Measurements from ENCODE around the gene ADM5.

ADM5 gene

GRCh38 chr19:49680421-49681351 is 8.7 kb upstream of the ADM5 start:
- peak; percentile 96 for DNase-seq

- DNase-seq = no peak
These were observed 7.6 kb upstream of the ADM5 start for GRCh38 chr19:49681830-49682229.

GRCh38 chr19:49682274-49682673 is 7.1 kb upstream of the ADM5 start:
- DNase-seq = no peak

- DNase-seq = no peak
These were observed 5.6 kb upstream of the ADM5 start for GRCh38 chr19:49683814-49684250.

- DNase-seq = no peak
These were observed 5.0 kb upstream of the ADM5 start for GRCh38 chr19:49684251-49684982.

GRCh38 chr19:49684983-49685553 is 4.3 kb upstream of the ADM5 start:
- DNase-seq = no peak

GRCh38 chr19:49685845-49686332 is 3.5 kb upstream of the ADM5 start:
- no peak for DNase-seq

GRCh38 chr19:49686503-49687088 is 2.8 kb upstream of the ADM5 start:
- DNase-seq = no peak

GRCh38 chr19:49687150-49687549 is 2.2 kb upstream of the ADM5 start:
- no peak for DNase-seq

GRCh38 chr19:49687566-49688316 is 1.7 kb upstream of the ADM5 start:
- DNase-seq = no peak

- DNase-seq = no peak
These were observed 762 bp upstream of the ADM5 start for GRCh38 chr19:49688531-49689132.

- DNase-seq = no peak
These were observed 773 bp downstream of the ADM5 start for GRCh38 chr19:49690079-49690655.

GRCh38 chr19:49690656-49691242 is 1.4 kb downstream of the ADM5 start, which contains the start of gene CPT1C:
CPT1C (plus strand) TSS chr19:49691116; CDS start chr19:49692253, 1,137 bp downstream.
- DNase-seq = peak; percentile 60

GRCh38 chr19:49691243-49692146 is 2.1 kb downstream of the ADM5 start:
- peak; percentile 35 for DNase-seq

- no peak for DNase-seq
These were observed 2.7 kb downstream of the ADM5 start for GRCh38 chr19:49692147-49692506.

- no peak for DNase-seq
These were observed 6.7 kb downstream of the ADM5 start for GRCh38 chr19:49696115-49696514.

GRCh38 chr19:49696865-49697264 is 7.5 kb downstream of the ADM5 start:
- DNase-seq = no peak

- DNase-seq = no peak
These were observed 10.0 kb downstream of the ADM5 start for GRCh38 chr19:49699364-49699763.

GRCh38 chr19:49700563-49700962 is 11.2 kb downstream of the ADM5 start:
- no peak for DNase-seq

- no peak for DNase-seq
These were observed 11.9 kb downstream of the ADM5 start for GRCh38 chr19:49701271-49701786.
